H9 (cell line): ENCODE data around the gene RTN4R. TPM values are rescaled to one million over a fixed set of nuclear protein-coding genes. Genes with fewer than 3 reads are reported as not detected.

Source experiments
- DNase-seq: peaks from one replicate; pipeline ENCODE4 v3.0.0-alpha.2; 2017
- H2AFZ ChIP-seq: one replicate; pipeline ENCODE4 v1.6.1; 2013; ENCODE audit warnings: mild to moderate bottlenecking, low read length, control low read depth, moderate library complexity
- H2AK5ac ChIP-seq: 2 replicates; pipeline ENCODE4 v1.6.1; 2013; ENCODE audit warnings: low read length, control low read depth, mixed read lengths; ENCODE audit not compliant: insufficient read length
- H2BK120ac ChIP-seq: one replicate; pipeline ENCODE4 v1.6.1; 2013; ENCODE audit warnings: low read depth, mild to moderate bottlenecking, low read length, control low read depth, inconsistent platforms; ENCODE audit not compliant: poor library complexity, severe bottlenecking
- H2BK12ac ChIP-seq: 2 replicates; pipeline ENCODE4 v1.6.1; 2013; ENCODE audit warnings: low read length, control low read depth, mixed read lengths, low read depth; ENCODE audit not compliant: insufficient read length
- H2BK15ac ChIP-seq: 2 replicates; pipeline ENCODE4 v1.6.1; 2013; ENCODE audit warnings: low read depth, low read length, control low read depth
- H2BK20ac ChIP-seq: one replicate; pipeline ENCODE4 v1.6.1; 2013; ENCODE audit warnings: low read depth, mild to moderate bottlenecking, low read length, control low read depth, inconsistent platforms; ENCODE audit not compliant: poor library complexity, severe bottlenecking
- H2BK5ac ChIP-seq: 2 replicates; pipeline ENCODE4 v1.6.1; 2013; ENCODE audit warnings: low read length, control low read depth, mixed read lengths; ENCODE audit not compliant: insufficient read length
- H3K14ac ChIP-seq: 2 replicates; pipeline ENCODE4 v1.6.1; 2013; ENCODE audit warnings: low read length, control low read depth; ENCODE audit not compliant: insufficient read depth
- H3K18ac ChIP-seq: 2 replicates; pipeline ENCODE4 v1.6.1; 2013; ENCODE audit warnings: low read depth, mild to moderate bottlenecking, mixed read lengths, low read length, control low read depth; ENCODE audit not compliant: insufficient read length
- H3K23ac ChIP-seq: 2 replicates; pipeline ENCODE4 v1.6.1; 2013; ENCODE audit warnings: low read length, control low read depth, mixed read lengths, low read depth; ENCODE audit not compliant: insufficient read length
- H3K23me2 ChIP-seq: 2 replicates; pipeline ENCODE4 v1.6.1; 2013; ENCODE audit warnings: low read depth, mild to moderate bottlenecking, mixed read lengths, low read length, control low read depth; ENCODE audit not compliant: insufficient read length, poor library complexity, severe bottlenecking
- H3K27ac ChIP-seq: 2 replicates; pipeline ENCODE4 v1.5.1; 2013; ENCODE audit warnings: low read length, control low read depth, mixed read lengths, low read depth; ENCODE audit not compliant: insufficient read length
- H3K27me3 ChIP-seq: 2 replicates; pipeline ENCODE4 v1.6.1; 2013; ENCODE audit warnings: low read length, control low read depth, inconsistent platforms; ENCODE audit not compliant: insufficient read depth
- H3K4ac ChIP-seq: 2 replicates; pipeline ENCODE4 v1.6.1; 2013; ENCODE audit warnings: low read depth, mild to moderate bottlenecking, control low read depth, inconsistent platforms, low read length, moderate library complexity
- H3K4me1 ChIP-seq: 2 replicates; pipeline ENCODE4 v1.6.1; 2013; ENCODE audit warnings: low read length, control low read depth, inconsistent platforms; ENCODE audit not compliant: insufficient read depth
- H3K4me2 ChIP-seq: 2 replicates; pipeline ENCODE4 v1.6.1; 2013; ENCODE audit warnings: low read length, control low read depth, mixed read lengths; ENCODE audit not compliant: insufficient read length, insufficient read depth
- H3K56ac ChIP-seq: 2 replicates; pipeline ENCODE4 v1.6.1; 2013; ENCODE audit warnings: low read depth, mild to moderate bottlenecking, mixed read lengths, low read length, control low read depth; ENCODE audit not compliant: insufficient read length
- H3K79me1 ChIP-seq: 2 replicates; pipeline ENCODE4 v1.6.1; 2013; ENCODE audit warnings: low read depth, mild to moderate bottlenecking, moderate library complexity, low read length, control low read depth, inconsistent platforms; ENCODE audit not compliant: insufficient read depth, poor library complexity, severe bottlenecking
- H3K79me2 ChIP-seq: 2 replicates; pipeline ENCODE4 v1.6.1; 2013; ENCODE audit warnings: low read length, control low read depth, inconsistent platforms; ENCODE audit not compliant: insufficient read depth
- H3K9ac ChIP-seq: 2 replicates; pipeline ENCODE4 v1.6.1; 2013; ENCODE audit warnings: low read length, control low read depth, mixed read lengths; ENCODE audit not compliant: insufficient read length; ENCODE audit errors: extremely low read depth
- H3K9me3 ChIP-seq: one replicate; pipeline ENCODE4 v1.6.1; 2013; ENCODE audit warnings: low read depth, low read length, inconsistent platforms; ENCODE audit not compliant: control insufficient read depth
- H3T11ph ChIP-seq: one replicate; pipeline ENCODE4 v1.6.1; 2013; ENCODE audit warnings: mild to moderate bottlenecking, low read length, control low read depth, inconsistent platforms
- H4K20me1 ChIP-seq: one replicate; pipeline ENCODE4 v1.6.1; 2013; ENCODE audit not compliant: control insufficient read depth, insufficient read length, insufficient read depth
- H4K5ac ChIP-seq: 2 replicates; pipeline ENCODE4 v1.6.1; 2013; ENCODE audit warnings: low read depth, mild to moderate bottlenecking, mixed read lengths, low read length, control low read depth; ENCODE audit not compliant: insufficient read length
- H4K8ac ChIP-seq: replicated peaks from 2 replicates; pipeline ENCODE4 v1.6.1; 2013; ENCODE audit warnings: low read length, control low read depth, mixed read lengths, low read depth; ENCODE audit not compliant: insufficient read length
- H4K91ac ChIP-seq: 2 replicates; pipeline ENCODE4 v1.6.1; 2013; ENCODE audit warnings: low read depth, mild to moderate bottlenecking, moderate library complexity, mixed read lengths, low read length, control low read depth; ENCODE audit not compliant: insufficient read length
- H3K27ac Mint-ChIP-seq, 3 experiments: 2 replicates in 2 of 3; 3 replicates in 1 of 3; pipeline ENCODE4 v1.8.0; 2020 to 2021; ENCODE audit warnings: mixed read lengths in 3 of 3, mild to moderate bottlenecking in 1 of 3, moderate library complexity in 1 of 3
- H3K27me3 Mint-ChIP-seq: 2 replicates; pipeline ENCODE4 v1.8.0; 2021; ENCODE audit warnings: low read depth, mild to moderate bottlenecking, moderate library complexity, mixed read lengths
- H3K36me3 Mint-ChIP-seq, 3 experiments: 2 replicates in 2 of 3; 3 replicates in 1 of 3; pipeline ENCODE4 v1.8.0; 2020 to 2021; ENCODE audit warnings: low read depth in 3 of 3, mixed read lengths in 3 of 3; ENCODE audit not compliant: insufficient read depth in 1 of 3
- H3K4me1 Mint-ChIP-seq, 2 experiments: 2 replicates each; pipeline ENCODE4 v1.8.0; 2020; ENCODE audit warnings: mixed read lengths in 2 of 2
- H3K4me3 Mint-ChIP-seq, 2 experiments: 2 replicates in 1 of 2; 3 replicates in 1 of 2; pipeline ENCODE4 v1.8.0; 2020 to 2021; ENCODE audit warnings: mild to moderate bottlenecking in 2 of 2, mixed read lengths in 2 of 2, moderate library complexity in 1 of 2
- H3K9me3 Mint-ChIP-seq, 2 experiments: 2 replicates in 1 of 2; 3 replicates in 1 of 2; pipeline ENCODE4 v1.8.0; 2020; ENCODE audit warnings: mild to moderate bottlenecking in 2 of 2, mixed read lengths in 2 of 2, moderate library complexity in 1 of 2
- CTCF ChIP-seq: fragments of 200-600 bp; sonication (generic); conservative IDR thresholded peaks from 3 replicates; pipeline ENCODE4 v1.8.0; 2021; ENCODE audit warnings: antibody characterized with exemption, mild to moderate bottlenecking
- WGBS: extraction: QIAGEN DNeasy Blood & Tissue Kit; methylation state at CpG from one replicate; pipeline ENCODE4 v1.1.7; 2013; ENCODE audit warnings: missing lambda C conversion rate, low lambda C conversion rate, mixed read lengths; ENCODE audit not compliant: insufficient read length; ENCODE audit errors: extremely low coverage; 5-methylcytosine and 5-hydroxymethylcytosine counted together
- total RNA-seq: library from RNA; stranded (reverse); gene quantifications from 2 replicates; pipeline ENCODE4 v1.2.1, GENCODE V29; 2021

Gene RTN4R
- total RNA-seq, 1 experiment from 2014 or later, result 19.0 TPM

- H3K36me3 Mint-ChIP-seq, result no peaks in the 10 kb centered on the region
- H3K14ac ChIP-seq, result no peak overlapping the region
- no peak overlapping the region for H3K27ac ChIP-seq
- no peaks in the 10 kb centered on the region for H3K9me3 ChIP-seq
- no peak overlapping the region for H2BK120ac ChIP-seq
- no peaks in the 10 kb centered on the region for H3K79me2 ChIP-seq
- no peak overlapping the region for H3K4ac ChIP-seq
- H3K4me2 ChIP-seq, result no peak overlapping the region
- H4K8ac ChIP-seq, result no peak overlapping the region
- H3T11ph ChIP-seq, result no peak overlapping the region
- 0 out of 4 replicates have a peak, but pooled peaks cover 0 to 2% of the 10 kb centered on the region in 2 experiments for H3K4me1 Mint-ChIP-seq
- H3K79me1 ChIP-seq, result no peaks in the 10 kb centered on the region
- H3K23ac ChIP-seq, result no peak overlapping the region
- no peak overlapping the region; a peak in 1 of 7 replicates for H3K27ac Mint-ChIP-seq
- no peak overlapping the region for H2AK5ac ChIP-seq
- no peaks in the 10 kb centered on the region for H3K4me1 ChIP-seq
- H3K27me3 Mint-ChIP-seq, result no peaks in the 10 kb centered on the region
- no CpG with 5 or more reads among the region's 10 CpGs for WGBS
- no peaks in the 10 kb centered on the region for H3K23me2 ChIP-seq
- no peak overlapping the region for H3K4me3 Mint-ChIP-seq
- H3K9ac ChIP-seq, result no peak overlapping the region
- H4K20me1 ChIP-seq, result no peaks in the 10 kb centered on the region
- no peak overlapping the region for H2AFZ ChIP-seq
- no peak overlapping the region for H2BK5ac ChIP-seq
- no peak overlapping the region for H3K56ac ChIP-seq
- H3K18ac ChIP-seq, result no peak overlapping the region
- H4K91ac ChIP-seq, result no peak overlapping the region
- no peaks in the 10 kb centered on the region for H3K27me3 ChIP-seq
- DNase-seq, result no peak
- H4K5ac ChIP-seq, result no peak overlapping the region
- no peak for TF ChIP-seq CTCF
- H3K9me3 Mint-ChIP-seq, result no peaks in the 10 kb centered on the region
- no peak overlapping the region for H2BK12ac ChIP-seq
- no peak overlapping the region for H2BK15ac ChIP-seq
- no peak overlapping the region for H2BK20ac ChIP-seq
Observed at GRCh38 chr22:20234314-20234682, 33.8 kb downstream of the RTN4R start.
